ENCODE measurements around the gene DNAJB13. TPM values are rescaled to one million over a fixed set of nuclear protein-coding genes. Genes with fewer than 3 reads are reported as not detected.

DNAJB13 gene
- total RNA-seq, 1 experiment from 2014 or later, result 0.24 TPM

GRCh38 chr11:73956876-73957653 lies 6.2 kb downstream of the DNAJB13 start:
- H3K4me1 Mint-ChIP-seq, result peaks cover 4% of the 10 kb centered on the region; the same call in 1 of the 2 replicates
- peaks cover 17% of the 10 kb centered on the region for H3K27me3 Mint-ChIP-seq (ENCODE audit: low read depth)
- ChIA-PET CTCF (interaction anchor here (0.6 to 1.8 kb wide), 4 partner anchors 22 to 297 kb away, joined by 3 to 12 read pairs (median 4); no protein-coding TSS in a partner anchor), POLR2A (no interaction called here)
- H3K4me3 Mint-ChIP-seq, result peak overlapping the region; percentile 16; the same call in 1 of the 2 replicates
- no peak for DNase-seq (ENCODE audit: low spot score)
- TF ChIP-seq IRF2 (CRISPR knock-in tag; IDR thresholded peaks at IDR 0.05; ENCODE audit: borderline replicate concordance, low read depth), result no peak
- no peak for TF ChIP-seq FOXK1 (CRISPR knock-in tag; IDR thresholded peaks at IDR 0.05)
- no peak for TF ChIP-seq PREB (CRISPR knock-in tag; IDR thresholded peaks at IDR 0.05; ENCODE audit: borderline replicate concordance)
- TF ChIP-seq, protein P1, sequence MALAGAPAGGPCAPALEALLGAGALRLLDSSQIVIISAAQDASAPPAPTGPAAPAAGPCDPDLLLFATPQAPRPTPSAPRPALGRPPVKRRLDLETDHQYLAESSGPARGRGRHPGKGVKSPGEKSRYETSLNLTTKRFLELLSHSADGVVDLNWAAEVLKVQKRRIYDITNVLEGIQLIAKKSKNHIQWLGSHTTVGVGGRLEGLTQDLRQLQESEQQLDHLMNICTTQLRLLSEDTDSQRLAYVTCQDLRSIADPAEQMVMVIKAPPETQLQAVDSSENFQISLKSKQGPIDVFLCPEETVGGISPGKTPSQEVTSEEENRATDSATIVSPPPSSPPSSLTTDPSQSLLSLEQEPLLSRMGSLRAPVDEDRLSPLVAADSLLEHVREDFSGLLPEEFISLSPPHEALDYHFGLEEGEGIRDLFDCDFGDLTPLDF (CRISPR knock-in tag; IDR thresholded peaks at IDR 0.05), result no peak
- no peak for TF ChIP-seq CREM (CRISPR knock-in tag; IDR thresholded peaks at IDR 0.05)
- TF ChIP-seq CTCF (IDR thresholded peaks at IDR 0.05), result no peak
- no peak for TF ChIP-seq JAZF1 (CRISPR knock-in tag; IDR thresholded peaks at IDR 0.05)
- no peak for TF ChIP-seq FOXP1 (CRISPR knock-in tag; IDR thresholded peaks at IDR 0.05; ENCODE audit: borderline replicate concordance)
- no peak for TF ChIP-seq NFE2L1 (CRISPR knock-in tag; IDR thresholded peaks at IDR 0.05)
- TF ChIP-seq GABPB1 (CRISPR knock-in tag; IDR thresholded peaks at IDR 0.05), result no peak
- TF ChIP-seq ZNF423 (CRISPR knock-in tag; IDR thresholded peaks at IDR 0.05), result no peak
- TF ChIP-seq ELF4 (CRISPR knock-in tag; IDR thresholded peaks at IDR 0.05; ENCODE audit: low read depth), result no peak
- no peak for TF ChIP-seq NFYB (CRISPR knock-in tag; conservative IDR thresholded peaks at IDR 0.05; ENCODE audit: low read depth)
- TF ChIP-seq, protein P2, sequence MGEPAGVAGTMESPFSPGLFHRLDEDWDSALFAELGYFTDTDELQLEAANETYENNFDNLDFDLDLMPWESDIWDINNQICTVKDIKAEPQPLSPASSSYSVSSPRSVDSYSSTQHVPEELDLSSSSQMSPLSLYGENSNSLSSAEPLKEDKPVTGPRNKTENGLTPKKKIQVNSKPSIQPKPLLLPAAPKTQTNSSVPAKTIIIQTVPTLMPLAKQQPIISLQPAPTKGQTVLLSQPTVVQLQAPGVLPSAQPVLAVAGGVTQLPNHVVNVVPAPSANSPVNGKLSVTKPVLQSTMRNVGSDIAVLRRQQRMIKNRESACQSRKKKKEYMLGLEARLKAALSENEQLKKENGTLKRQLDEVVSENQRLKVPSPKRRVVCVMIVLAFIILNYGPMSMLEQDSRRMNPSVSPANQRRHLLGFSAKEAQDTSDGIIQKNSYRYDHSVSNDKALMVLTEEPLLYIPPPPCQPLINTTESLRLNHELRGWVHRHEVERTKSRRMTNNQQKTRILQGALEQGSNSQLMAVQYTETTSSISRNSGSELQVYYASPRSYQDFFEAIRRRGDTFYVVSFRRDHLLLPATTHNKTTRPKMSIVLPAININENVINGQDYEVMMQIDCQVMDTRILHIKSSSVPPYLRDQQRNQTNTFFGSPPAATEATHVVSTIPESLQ (CRISPR knock-in tag; IDR thresholded peaks at IDR 0.05), result no peak
- no peak for TF ChIP-seq ESRRA (CRISPR knock-in tag; IDR thresholded peaks at IDR 0.05; ENCODE audit: borderline replicate concordance)
- TF ChIP-seq ZNF138 (CRISPR knock-in tag; conservative IDR thresholded peaks at IDR 0.05), result no peak
- TF ChIP-seq, protein P3, sequence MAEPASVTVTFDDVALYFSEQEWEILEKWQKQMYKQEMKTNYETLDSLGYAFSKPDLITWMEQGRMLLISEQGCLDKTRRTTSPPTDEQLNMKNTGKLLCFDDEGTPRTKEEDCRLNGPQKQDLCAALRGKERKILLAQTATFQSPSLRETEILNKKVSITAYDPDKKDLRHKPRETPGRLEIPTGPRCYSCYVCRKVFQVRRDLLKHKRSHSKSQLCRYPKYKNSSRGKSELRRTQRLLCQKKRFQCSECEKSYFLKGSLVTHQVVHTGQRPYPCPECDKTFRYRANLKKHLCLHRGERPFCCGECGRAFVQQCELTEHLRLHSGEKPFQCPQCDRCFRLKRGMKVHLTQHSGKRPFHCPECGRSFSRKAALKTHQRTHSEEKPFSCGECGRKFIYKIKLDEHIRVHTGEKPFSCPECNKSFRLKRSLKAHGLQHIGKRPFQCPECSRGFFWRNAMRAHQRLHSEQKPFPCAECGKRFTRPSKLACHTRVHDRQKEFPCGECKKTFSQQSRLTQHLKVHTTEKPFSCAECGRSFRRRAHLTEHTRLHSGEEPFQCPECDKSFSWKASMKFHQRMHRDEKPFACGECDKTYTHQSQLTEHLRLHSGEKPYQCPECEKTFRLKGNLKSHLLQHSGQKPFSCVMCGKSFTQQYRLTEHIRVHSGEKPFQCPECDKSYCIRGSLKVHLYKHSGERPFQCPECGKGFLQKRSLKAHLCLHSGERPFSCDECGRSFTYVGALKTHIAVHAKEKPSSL (CRISPR knock-in tag; conservative IDR thresholded peaks at IDR 0.05), result no peak
- TF ChIP-seq RELA (CRISPR knock-in tag; IDR thresholded peaks at IDR 0.05; ENCODE audit: borderline replicate concordance), result no peak
- no peak for TF ChIP-seq HMGXB4 (CRISPR knock-in tag; IDR thresholded peaks at IDR 0.05)
- TF ChIP-seq ZNF396 (CRISPR knock-in tag; IDR thresholded peaks at IDR 0.05; ENCODE audit: borderline replicate concordance), result no peak
- no peaks in the 10 kb centered on the region for H3K9me3 Mint-ChIP-seq
- no peak overlapping the region for H3K27ac Mint-ChIP-seq
- peak; percentile 14 for ATAC-seq
- no peaks in the 10 kb centered on the region for H3K36me3 Mint-ChIP-seq

Data from WTC11 (cell line).